Endothelial cell of umbilical vein (primary cell): Measurements from ENCODE around the gene TUBD1. TPM values are rescaled to one million over a fixed set of nuclear protein-coding genes. Genes with fewer than 3 reads are reported as not detected.

Experiments used
- BruUV-seq: library from RNA; stranded (reverse); fragments of 400-500 nt; replicated peaks from 2 replicates; lab custom pipeline; 2021; lab: Mats Ljungman, UMichigan
- CTCF ChIA-PET: fragments of 300-600, 350-600 bp; sonication (Branson Sonifier 250); formaldehyde crosslinking; loops from one replicate; lab custom pipeline; 2021; ENCODE audit warnings: antibody characterized with exemption, inconsistent platforms; lab: Charles Lee
- POLR2A ChIA-PET: fragments of 300-600, 350-600 bp; sonication (Branson Sonifier 250); formaldehyde crosslinking; loops from one replicate; lab custom pipeline; 2021; ENCODE audit warnings: antibody characterized with exemption, inconsistent platforms; lab: Charles Lee
- DNase-seq: peaks from one replicate; pipeline ENCODE4 v3.0.0-alpha.2; 2011; ENCODE audit warnings: low read depth, low spot score
- FAIRE-seq: peaks from 2 replicates; lab custom pipeline; 2011; peaks lifted over from hg19 to GRCh38; lab: Jason Lieb, UNC
- H2AFZ ChIP-seq: 2 replicates; pipeline ENCODE4 v1.6.0; 2012; ENCODE audit warnings: low read depth, low read length, control low read depth, inconsistent platforms
- H3K27ac ChIP-seq: 2 replicates; pipeline ENCODE4 v1.5.1; 2011; ENCODE audit warnings: low read depth, mild to moderate bottlenecking, control low read depth, low read length, moderate library complexity; ENCODE audit not compliant: insufficient read depth
- H3K27me3 ChIP-seq, 2 experiments: 2 replicates each; pipeline versions ENCODE4 v1.6.0 to v1.6.1; 2011; ENCODE audit warnings: low read length in 2 of 2, mixed read lengths in 1 of 2; ENCODE audit not compliant: control insufficient read depth in 2 of 2, insufficient read depth in 2 of 2
- H3K36me3 ChIP-seq, 2 experiments: 2 replicates in 1 of 2; 3 replicates in 1 of 2; pipeline ENCODE4 v1.5.1; 2011; ENCODE audit warnings: low read length in 2 of 2, mild to moderate bottlenecking in 1 of 2, moderate library complexity in 1 of 2; ENCODE audit not compliant: control insufficient read depth in 2 of 2, insufficient read depth in 2 of 2; ENCODE audit errors: extremely low read depth in 1 of 2
- H3K4me1 ChIP-seq: 3 replicates; pipeline ENCODE4 v1.5.1; 2011; ENCODE audit warnings: mild to moderate bottlenecking, low read length; ENCODE audit not compliant: control insufficient read depth, insufficient read depth; ENCODE audit errors: extremely low read depth
- H3K4me2 ChIP-seq: 2 replicates; pipeline ENCODE4 v1.6.1; 2011; ENCODE audit warnings: low read length, control low read depth, mixed read lengths; ENCODE audit not compliant: insufficient read depth
- H3K4me3 ChIP-seq, 3 experiments: fragments of 200-600 bp in 1 of 3; sonication (generic), shearing (Covaris generic) in 1 of 3; replicated peaks in 1 of 3; 2 replicates each; pipeline ENCODE4 v1.5.1; 2011 to 2016; ENCODE audit warnings: control low read depth in 3 of 3, low read length in 3 of 3, mild to moderate bottlenecking in 2 of 3, inconsistent platforms in 1 of 3, low read depth in 1 of 3, moderate library complexity in 1 of 3; ENCODE audit not compliant: insufficient read depth in 1 of 3
- H3K79me2 ChIP-seq: 2 replicates; pipeline ENCODE4 v1.6.0; 2012; ENCODE audit warnings: low read length, inconsistent platforms; ENCODE audit not compliant: control insufficient read depth, insufficient read depth
- H3K9ac ChIP-seq: replicated peaks from 2 replicates; pipeline ENCODE3; 2011; ENCODE audit warnings: low read length, control low read depth; ENCODE audit not compliant: insufficient read depth; ENCODE audit errors: extremely low read depth
- H3K9me1 ChIP-seq: replicated peaks from 3 replicates; pipeline ENCODE4 v1.6.0; 2011; ENCODE audit warnings: mild to moderate bottlenecking, low read length; ENCODE audit not compliant: control insufficient read depth, insufficient read depth; ENCODE audit errors: extremely low read depth
- H3K9me3 ChIP-seq: replicated peaks from 2 replicates; pipeline ENCODE4 v1.5.1; 2012; ENCODE audit warnings: low read length, inconsistent platforms; ENCODE audit not compliant: control insufficient read depth, insufficient read depth
- H4K20me1 ChIP-seq: replicated peaks from 2 replicates; pipeline ENCODE3; 2011; ENCODE audit warnings: mild to moderate bottlenecking, low read length; ENCODE audit not compliant: control insufficient read depth, insufficient read depth; ENCODE audit errors: extremely low read depth
- CTCF ChIP-seq, 2 donors: IDR thresholded peaks; 1 replicate in 1 of 2; 2 replicates in 1 of 2; pipeline ENCODE4 v1.5.1; 2011; ENCODE audit warnings: low read length in 2 of 2, mild to moderate bottlenecking in 2 of 2, moderate library complexity in 2 of 2, control low read depth in 1 of 2, inconsistent platforms in 1 of 2, low read depth in 1 of 2; ENCODE audit not compliant: insufficient read depth in 1 of 2; ENCODE audit errors: extremely low read depth in 1 of 2
- EZH2 ChIP-seq: IDR thresholded peaks from 2 replicates; pipeline ENCODE4 v1.6.1; 2012; ENCODE audit warnings: borderline replicate concordance, low read depth, mild to moderate bottlenecking, moderate library complexity, low read length, inconsistent platforms; ENCODE audit not compliant: severe bottlenecking
- FOS ChIP-seq: IDR thresholded peaks from 2 replicates; pipeline ENCODE4 v1.6.1; 2011; ENCODE audit warnings: mild to moderate bottlenecking, low read length, moderate library complexity, borderline replicate concordance; ENCODE audit not compliant: insufficient read depth
- GATA2 ChIP-seq: IDR thresholded peaks from 2 replicates; pipeline ENCODE4 v1.7.0; 2011; ENCODE audit warnings: low read depth, mild to moderate bottlenecking, moderate library complexity, mixed read lengths, low read length; ENCODE audit not compliant: insufficient read length, insufficient read depth
- JUN ChIP-seq: IDR thresholded peaks from 2 replicates; pipeline ENCODE4 v1.6.1; 2011; ENCODE audit warnings: borderline replicate concordance, low read depth; ENCODE audit not compliant: insufficient read length, insufficient read depth
- MAX ChIP-seq: IDR thresholded peaks from 2 replicates; pipeline ENCODE4 v1.6.1; 2011; ENCODE audit not compliant: insufficient read depth, insufficient read length
- MYC ChIP-seq: IDR thresholded peaks from one replicate; pipeline ENCODE4 v1.6.1; 2011; ENCODE audit warnings: mild to moderate bottlenecking, low read depth, low read length
- POLR2A ChIP-seq: IDR thresholded peaks from 2 replicates; pipeline ENCODE4 v1.6.1; 2012; ENCODE audit warnings: low read depth, mild to moderate bottlenecking, control low read depth, low read length
- POLR2AphosphoS5 ChIP-seq: IDR thresholded peaks from 2 replicates; pipeline ENCODE4 v1.6.1; 2012; ENCODE audit warnings: low read depth, mild to moderate bottlenecking, control low read depth, low read length, moderate library complexity; ENCODE audit not compliant: insufficient read depth
- dilution Hi-C: fragments of 300-500 bp; cut with MboI; formaldehyde crosslinking; loops from one replicate; pipeline ENCODE4 v1.15.0; 2019; ENCODE audit warnings: low sequenced_read_pairs; ENCODE audit not compliant: extremely low pct_ligation_motif_present
- intact Hi-C: fragments of 100-400 bp; cut with micrococcal nuclease; formaldehyde crosslinking; loops from one replicate; pipeline ENCODE4 v1.10.0; 2022
- polyA plus RNA-seq, 4 experiments: library from polyadenylated mRNA; depleted of rRNA in 3 of 4; stranded (reverse) in 3 of 4; unstranded in 1 of 4; fragments of >200 nt; gene quantifications; 2 replicates each; pipeline versions ENCODE4 v1.2.1 to v1.2.3, GENCODE V29; 2011 to 2012; ENCODE audit warnings: missing spikeins in 1 of 4
- total RNA-seq: library from RNA; stranded (reverse); gene quantifications from 2 replicates; pipeline ENCODE4 v1.2.3, GENCODE V29; 2021

The TUBD1 gene
- total and polyA plus RNA-seq, 2 donors (not counting 3 experiments of a cell fraction or from before 2014, with no cell fraction given): 4.9 to 11.3 TPM

GRCh38 chr17:59878624-59879023, 14.1 kb downstream of the TUBD1 start:
- no peak overlapping the region for H3K4me2 ChIP-seq
- H3K4me3 ChIP-seq: no peak overlapping the region
- H2AFZ ChIP-seq: no peak overlapping the region
- BruUV-seq: no TSS peak
- dilution Hi-C loops: loop anchor here (10.0 kb wide), 1 partner anchor 134 kb away; no protein-coding TSS in a partner anchor
- CTCF ChIA-PET: interaction anchor here (1.7 kb wide), 1 partner anchor 9 kb away, joined by 3 read pairs; no protein-coding TSS in a partner anchor
- POLR2A ChIA-PET: no interaction called here
- H4K20me1 ChIP-seq: no peaks in the 10 kb centered on the region
- no peaks in the 10 kb centered on the region for H3K27me3 ChIP-seq
- no peak overlapping the region for H3K9ac ChIP-seq
- no peak for TF ChIP-seq POLR2AphosphoS5
- TF ChIP-seq MYC: no peak
- no peak for TF ChIP-seq FOS
- TF ChIP-seq MAX: no peak
- TF ChIP-seq GATA2: no peak
- no peak for TF ChIP-seq JUN
- TF ChIP-seq POLR2A: no peak
- TF ChIP-seq EZH2: no peak
- no peak for TF ChIP-seq CTCF (IDR thresholded peaks at IDR 0.05; ENCODE audit: extremely low read depth in 1 of 2, insufficient read depth in 1 of 2, low read depth in 1 of 2, low read length in 2 of 2)
- H3K4me1 ChIP-seq: no peaks in the 10 kb centered on the region
- no peaks in the 10 kb centered on the region for H3K9me3 ChIP-seq
- peaks cover 0 to 4% of the 10 kb centered on the region in 2 experiments for H3K36me3 ChIP-seq
- no peaks in the 10 kb centered on the region for H3K79me2 ChIP-seq
- H3K9me1 ChIP-seq: no peaks in the 10 kb centered on the region
- intact Hi-C loops: no loop called here
- DNase-seq (no peak), FAIRE-seq (no peak)
- no peak overlapping the region for H3K27ac ChIP-seq
